NCI-H460 (cell line): ENCODE data around the gene ARL17B. TPM values are rescaled to one million over a fixed set of nuclear protein-coding genes. Genes with fewer than 3 reads are reported as not detected.
A peak's percentile ranks its signal among the peaks of the same experiment; 100 is the strongest.
"Not testable (repeated sequence)": the region's sequence is repeated elsewhere in the genome, so short reads cannot be mapped to it uniquely, and the experiment has no call there.

ENCODE experiments used
- DNase-seq: peaks from one replicate; pipeline ENCODE4 v3.0.0-alpha.2; 2016; ENCODE audit warnings: low read depth; ENCODE audit errors: extremely low read depth
- small RNA-seq, 2 experiments: library from RNA; depleted of rRNA; stranded (forward); fragments of <200 nt; gene quantifications; one replicate each; pipeline ENCODE3, GENCODE V24; 2014
- total RNA-seq: library from RNA; depleted of rRNA; stranded (reverse); fragments of >200 nt; shearing (Covaris generic); gene quantifications from 2 replicates; pipeline ENCODE4 v1.2.3, GENCODE V29; 2014; rRNA removed

The ARL17B gene
- total RNA-seq, 1 experiment from 2014 or later: 9.8 TPM

DNA sequence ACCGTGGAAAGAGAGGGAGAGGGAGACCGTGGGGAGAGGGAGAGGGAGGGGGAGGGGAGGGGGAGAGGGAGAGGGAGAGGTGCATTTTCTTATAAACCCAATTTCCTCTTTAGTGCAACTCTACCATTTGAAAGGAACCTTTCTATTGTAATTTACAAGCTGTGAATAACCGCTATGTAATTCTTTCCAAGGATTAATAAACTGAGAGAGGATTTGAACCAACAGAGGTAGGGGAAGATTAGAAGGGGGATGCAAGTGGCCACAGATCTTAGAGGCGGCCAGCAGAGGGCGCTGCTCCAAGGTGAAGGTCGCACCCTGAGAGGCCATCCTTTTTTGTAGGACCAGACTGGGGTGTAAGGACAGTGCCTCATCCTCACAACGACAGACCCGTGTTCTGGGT lies 107.8 kb downstream of the ARL17B start:
- not testable (repeated sequence) for DNase-seq

DNA sequence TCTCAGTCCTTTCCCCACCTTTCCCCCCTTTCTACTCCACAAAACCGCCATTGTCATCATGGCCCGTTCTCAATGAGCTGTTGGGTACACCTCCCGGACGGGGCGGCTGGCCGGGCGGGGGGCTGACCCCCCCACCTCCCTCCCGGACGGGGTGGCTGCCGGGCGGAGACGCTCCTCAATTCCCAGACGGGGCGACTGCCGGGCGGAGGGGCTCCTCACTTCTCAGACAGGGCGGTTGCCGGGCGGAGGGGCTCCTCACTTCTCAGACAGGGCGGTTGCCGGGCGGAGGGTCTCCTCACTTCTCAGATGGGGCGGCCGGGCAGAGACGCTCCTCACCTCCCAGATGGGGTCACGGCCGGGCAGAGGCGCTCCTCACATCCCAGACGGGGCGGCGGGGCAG lies 108.8 kb downstream of the ARL17B start:
- not testable (repeated sequence) for DNase-seq

DNA sequence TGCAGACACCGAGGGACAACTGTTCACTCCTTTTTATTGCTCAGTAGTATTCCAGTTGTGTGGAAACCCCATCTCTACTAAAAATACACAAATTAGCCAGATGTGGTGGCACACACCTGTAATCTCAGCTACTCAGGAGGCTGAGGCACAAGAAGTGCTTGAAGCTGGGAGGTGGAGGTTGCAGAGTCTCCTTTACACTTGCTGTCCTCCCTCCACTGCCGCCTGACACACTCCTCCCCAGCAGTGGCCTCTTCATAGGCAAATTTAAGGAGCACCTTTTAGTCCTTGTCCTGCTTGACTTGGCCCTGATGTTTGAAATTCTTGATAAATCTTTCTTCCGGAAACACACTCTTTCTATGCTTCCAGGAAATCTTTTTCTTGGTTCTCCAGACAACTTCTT lies 112.4 kb downstream of the ARL17B start:
- DNase-seq: not testable (repeated sequence)

DNA sequence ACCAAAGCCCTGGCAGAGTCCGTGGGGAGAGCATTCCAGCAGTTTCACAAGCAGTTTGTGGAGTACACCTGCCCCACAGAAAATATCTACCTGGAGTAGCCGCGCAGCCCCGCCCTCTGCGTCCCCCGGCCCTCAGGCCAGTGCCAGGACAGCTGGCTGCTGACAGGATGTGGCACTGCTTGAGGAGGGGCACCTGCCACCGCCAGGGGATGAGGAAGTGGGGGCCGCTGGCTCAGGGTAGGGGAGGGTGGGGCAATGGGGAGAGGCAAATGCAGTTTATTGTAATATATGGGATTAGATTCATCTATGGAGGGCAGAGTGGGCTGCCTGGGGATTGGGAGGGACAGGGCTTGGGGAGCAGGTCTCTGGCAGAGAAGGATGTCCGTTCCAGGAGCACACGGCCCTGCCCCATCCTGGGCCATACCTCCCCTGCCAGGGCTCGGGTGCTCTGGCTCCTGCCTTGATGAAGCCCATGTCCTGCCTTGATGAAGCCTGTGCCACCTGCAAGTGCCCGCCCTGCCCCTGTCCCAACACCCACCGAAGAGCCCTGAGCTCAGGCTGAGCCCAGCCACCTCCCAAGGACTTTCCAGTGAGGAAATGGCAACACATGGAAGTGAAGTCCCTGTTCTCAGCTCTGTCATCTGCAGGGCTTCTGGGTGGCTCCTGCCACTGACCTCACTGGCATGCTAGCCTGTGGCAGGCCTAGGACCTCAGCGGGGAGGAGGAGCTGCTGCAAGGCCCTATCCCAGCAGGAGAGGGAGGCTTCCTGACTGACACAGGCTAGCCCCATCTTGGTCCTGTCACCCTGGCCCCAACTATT lies 116.4 kb downstream of the ARL17B start:
- DNase-seq: not testable (repeated sequence)

DNA sequence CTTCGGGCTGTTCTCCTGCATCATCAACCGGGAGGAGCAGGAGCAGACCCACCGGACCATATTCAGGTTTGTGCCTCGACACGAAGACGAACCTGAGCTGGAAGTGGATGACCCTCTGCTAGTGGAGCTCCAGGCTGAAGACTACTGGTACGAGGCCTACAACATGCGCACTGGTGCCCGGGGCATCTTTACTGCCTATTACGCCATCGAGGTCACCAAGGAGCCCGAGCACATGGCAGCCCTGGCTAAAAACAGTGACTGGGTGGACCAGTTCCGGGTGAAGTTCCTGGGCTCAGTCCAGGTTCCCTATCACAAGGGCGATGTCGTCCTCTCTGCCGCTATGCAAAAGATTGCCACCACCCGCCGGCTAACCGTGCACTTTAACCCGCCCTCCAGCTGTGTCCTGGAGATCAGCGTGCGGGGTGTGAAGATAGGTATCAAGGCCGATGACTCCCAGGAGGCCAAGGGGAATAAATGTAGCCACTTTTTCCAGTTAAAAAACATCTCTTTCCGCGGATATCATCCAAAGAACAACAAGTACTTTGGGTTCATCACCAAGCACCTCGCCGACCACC lies 117.1 kb downstream of the ARL17B start:
- DNase-seq: not testable (repeated sequence)

DNA sequence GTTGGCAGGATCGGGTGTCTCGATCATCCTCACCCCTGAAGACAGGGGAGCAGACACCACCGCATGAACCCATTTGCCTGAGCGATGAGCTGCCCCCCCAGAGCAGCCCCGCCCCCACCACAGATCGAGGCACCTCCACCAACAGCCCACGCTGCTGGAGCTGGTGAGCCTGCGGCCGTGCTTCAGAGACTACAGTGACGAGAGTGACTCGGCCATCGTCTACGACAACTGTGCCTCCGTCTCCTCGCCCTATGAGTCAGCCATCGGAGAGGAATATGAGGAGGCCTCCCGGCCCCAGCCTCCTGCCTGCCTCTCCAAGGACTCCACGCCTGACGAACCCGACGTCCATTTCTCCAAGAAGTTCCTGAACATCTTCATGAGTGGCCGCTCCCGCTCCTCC lies 117.6 kb downstream of the ARL17B start:
- DNase-seq: not testable (repeated sequence)

DNA sequence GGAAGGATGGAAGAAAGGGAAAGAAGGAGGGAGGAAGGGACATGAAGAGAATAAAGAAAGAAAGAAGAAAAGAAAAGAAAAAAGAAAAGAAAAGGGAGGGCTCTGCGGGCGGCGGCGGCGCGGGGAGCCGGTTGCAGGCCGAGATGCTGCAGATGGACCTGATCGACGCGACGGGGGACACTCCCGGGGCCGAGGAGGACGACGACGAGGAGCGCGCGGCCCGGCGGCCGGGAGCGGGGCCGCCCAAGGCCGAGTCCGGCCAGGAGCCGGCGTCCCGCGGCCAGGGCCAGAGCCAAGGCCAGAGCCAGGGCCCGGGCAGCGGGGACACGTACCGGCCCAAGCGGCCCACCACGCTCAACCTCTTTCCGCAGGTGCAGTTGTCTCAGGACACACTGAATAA lies 118.1 kb downstream of the ARL17B start:
- DNase-seq: not testable (repeated sequence)

DNA sequence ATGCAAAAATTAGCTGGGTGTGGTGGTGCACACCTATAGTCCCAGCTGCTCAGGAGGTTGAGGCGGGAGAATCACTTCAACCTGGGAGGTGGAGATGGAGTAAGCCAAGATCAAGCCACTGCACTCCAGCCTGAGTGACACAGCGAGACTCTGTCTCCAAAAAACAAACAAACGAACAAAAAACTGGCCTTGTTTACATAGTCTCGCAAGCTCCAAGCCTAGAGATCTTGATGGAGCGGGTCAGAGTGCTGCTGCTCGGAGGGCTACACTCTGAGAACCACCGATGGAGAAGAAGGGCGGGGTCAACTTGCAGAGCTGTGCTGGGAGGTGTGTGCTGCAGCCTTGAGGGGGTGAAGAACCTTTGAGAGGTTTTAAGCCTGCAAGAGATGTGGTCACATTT lies 130.2 kb downstream of the ARL17B start:
- not testable (repeated sequence) for DNase-seq

DNA sequence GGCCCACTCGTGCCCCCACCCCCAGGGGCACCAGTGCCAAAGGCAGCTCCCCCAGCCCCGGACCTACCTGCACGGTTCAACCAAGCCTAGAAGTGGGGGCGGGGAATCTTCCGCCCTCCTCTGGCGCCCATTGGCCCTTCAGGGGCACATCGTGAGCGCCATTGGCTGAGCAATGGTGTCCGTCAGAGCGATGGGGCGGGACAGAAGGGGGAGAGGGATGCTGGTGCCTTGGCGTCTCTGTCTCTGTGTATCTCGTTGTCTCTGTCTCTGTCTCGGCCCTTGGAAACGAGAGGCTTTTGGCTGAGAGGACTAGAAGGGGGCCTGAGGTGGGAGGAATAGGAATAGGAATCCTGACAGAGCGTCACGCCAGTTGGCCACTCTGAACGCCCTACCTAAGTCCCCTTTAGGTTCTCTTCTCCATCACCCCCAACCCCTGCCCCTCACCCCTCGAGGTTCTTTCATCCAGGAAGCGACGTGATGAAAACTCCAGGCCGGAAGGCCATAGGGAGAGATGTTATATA lies 136.2 kb downstream of the ARL17B start:
- DNase-seq: peak; percentile 84

DNA sequence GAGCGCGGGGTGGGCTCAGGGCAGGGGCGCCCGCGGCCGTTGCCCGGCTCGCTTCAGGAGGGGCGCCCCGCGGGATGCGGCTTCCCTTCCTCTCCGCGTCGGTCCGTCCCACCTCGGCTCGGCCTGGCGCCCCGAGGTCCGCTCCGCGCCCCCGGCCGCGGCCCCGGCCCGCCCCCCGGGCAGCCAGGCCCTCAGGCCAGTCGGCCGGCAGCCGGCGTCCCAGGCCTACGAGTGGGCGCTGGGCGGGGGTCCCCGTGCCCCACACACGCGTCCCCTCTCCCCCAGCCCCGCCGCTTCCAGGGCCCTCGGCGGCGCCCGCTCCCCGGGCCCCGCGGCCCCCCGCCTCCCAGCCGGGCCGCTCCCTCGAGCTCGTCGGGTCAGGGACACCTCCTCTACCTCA lies 136.7 kb downstream of the ARL17B start:
- DNase-seq: not testable (repeated sequence)

Small RNA genes lying within 50 kb of the gene (small RNA-seq; reads per million reads assigned to genes)
- gene RN7SL656P: 0 reads per million in 2 experiments

Other genes starting within 250 kb of the ARL17B start
- 19.5 and 20.4 TPM in 2 replicates for gene KANSL1, start 168.3 kb downstream of the ARL17B start, total RNA-seq
- gene LRRC37A, start 66.6 kb downstream of the ARL17B start, total RNA-seq: 1.2 and 1.5 TPM in 2 replicates
- gene LRRC37A2, start 150.7 kb upstream of the ARL17B start, total RNA-seq: 4.0 and 4.1 TPM in 2 replicates
- 5.6 and 9.7 TPM in 2 replicates for gene ARL17A, start 217.9 kb upstream of the ARL17B start, total RNA-seq
- gene NSF, start 228.9 kb upstream of the ARL17B start, total RNA-seq: 20.9 and 24.2 TPM in 2 replicates